Hematopoietic multipotent progenitor cell treated with erythropoietin and hydrocortisone succinate and interleukin-3 and kit ligand, for 4 days (in vitro differentiated cells): ENCODE measurements around the gene DGKD.

ENCODE experiments used
- DNase-seq: peaks from one replicate; pipeline ENCODE4 v3.0.0-alpha.2; 2015

The DGKD gene

DNA sequence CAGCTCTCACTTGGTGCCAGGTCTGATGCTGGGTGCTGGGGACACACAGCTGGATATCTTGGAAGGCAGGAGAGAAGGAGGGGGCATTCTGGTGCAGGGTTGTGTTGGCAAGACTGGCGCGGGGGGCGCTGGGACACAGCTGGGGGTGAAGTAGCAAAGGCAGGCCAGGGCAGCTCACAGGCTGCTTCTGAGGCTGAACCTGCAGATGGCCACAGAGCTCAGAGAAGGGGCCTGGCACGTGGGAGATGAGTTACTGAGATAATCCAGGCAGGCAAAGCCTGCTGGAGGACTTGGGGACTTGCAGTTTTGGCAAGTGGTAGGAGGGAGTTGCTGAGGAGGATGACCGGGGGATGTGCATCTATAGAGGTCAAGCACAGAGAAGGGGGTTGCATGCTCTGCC lies 16.2 kb upstream of the DGKD start:
- peak; percentile 53 for DNase-seq

DNA sequence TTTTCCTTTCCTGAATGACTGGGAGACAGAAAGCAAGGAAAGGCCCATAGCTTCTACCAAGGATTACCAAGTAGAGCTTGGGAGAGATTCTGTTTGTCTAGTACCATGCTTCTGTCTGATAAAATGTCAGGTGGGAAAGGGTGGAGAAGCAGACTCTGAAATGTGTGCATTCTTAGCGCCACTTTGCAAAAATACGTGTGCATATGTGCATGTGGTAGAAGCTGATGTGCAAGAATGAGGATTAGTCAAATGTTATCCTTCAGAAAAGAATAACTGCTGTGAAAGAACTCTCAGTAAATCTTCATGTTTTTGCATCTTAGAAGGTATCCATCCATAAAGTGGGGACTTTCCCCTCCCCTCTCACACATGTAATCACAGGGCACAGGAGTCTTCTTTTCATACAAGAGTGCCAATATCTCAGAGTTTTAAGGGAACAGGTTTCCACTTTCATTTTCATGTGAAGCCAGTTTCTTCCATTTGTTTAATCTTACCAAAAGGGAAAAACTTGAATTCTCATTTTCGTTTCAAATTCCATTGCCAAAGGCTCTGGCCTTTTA lies 15.4 kb upstream of the DGKD start:
- no peak for DNase-seq

DNA sequence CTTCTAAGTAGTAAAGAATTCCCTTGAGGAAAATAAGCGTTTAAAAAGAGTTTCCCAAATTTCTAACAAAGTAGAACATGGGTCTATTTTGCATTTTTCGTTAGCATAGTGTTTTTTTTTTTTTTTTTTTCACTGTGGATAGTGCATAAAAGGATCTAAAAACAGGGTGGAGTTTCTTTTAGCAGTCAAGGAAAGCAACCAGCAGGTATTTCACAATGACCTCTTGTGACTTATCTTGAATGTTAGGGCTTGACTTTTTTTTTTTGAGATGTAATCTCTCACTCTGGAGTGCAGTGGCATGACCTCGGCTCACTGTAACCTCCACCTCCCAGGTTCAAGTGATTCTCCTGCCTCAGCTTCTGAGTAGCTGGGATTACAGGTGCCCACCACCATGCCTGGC lies 14.9 kb upstream of the DGKD start:
- DNase-seq: peak; percentile 69

DNA sequence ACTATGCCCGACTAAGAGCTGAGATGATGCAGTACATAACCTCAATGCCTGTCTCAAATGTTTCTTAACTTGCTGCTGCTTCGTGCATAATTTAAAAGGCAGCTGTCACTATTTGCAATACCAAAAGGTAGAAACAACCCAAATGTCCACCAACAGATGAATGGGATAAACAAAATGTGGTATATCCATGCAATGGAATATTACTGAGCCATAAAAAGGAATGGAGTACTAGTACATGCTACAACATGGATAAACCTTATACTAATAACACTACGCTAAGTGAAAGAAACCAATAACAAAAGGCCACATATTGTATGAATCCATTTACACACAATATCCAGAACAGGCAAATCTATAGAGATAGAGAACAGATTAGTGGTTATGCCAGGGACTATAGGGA lies 13.0 kb upstream of the DGKD start:
- no peak for DNase-seq

DNA sequence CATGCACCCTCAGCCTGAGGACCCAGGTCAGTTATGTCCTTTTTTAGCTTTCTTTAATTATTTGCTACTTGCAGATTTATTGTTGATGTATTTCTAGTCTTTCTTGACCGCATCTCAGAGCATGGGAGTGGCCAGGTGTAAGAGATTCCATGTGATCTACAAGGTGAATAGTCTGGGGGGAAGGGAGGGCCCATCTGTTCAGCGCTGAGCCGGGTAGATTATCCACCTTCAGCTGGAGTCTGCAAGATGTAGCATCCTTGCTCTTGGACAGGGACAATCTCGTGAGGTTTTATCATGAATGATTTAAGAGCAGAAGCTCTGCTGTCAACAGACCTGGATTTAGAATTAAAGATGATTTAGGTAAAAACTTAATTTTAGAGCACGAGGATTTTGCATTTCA lies 12.0 kb upstream of the DGKD start:
- DNase-seq: no peak

DNA sequence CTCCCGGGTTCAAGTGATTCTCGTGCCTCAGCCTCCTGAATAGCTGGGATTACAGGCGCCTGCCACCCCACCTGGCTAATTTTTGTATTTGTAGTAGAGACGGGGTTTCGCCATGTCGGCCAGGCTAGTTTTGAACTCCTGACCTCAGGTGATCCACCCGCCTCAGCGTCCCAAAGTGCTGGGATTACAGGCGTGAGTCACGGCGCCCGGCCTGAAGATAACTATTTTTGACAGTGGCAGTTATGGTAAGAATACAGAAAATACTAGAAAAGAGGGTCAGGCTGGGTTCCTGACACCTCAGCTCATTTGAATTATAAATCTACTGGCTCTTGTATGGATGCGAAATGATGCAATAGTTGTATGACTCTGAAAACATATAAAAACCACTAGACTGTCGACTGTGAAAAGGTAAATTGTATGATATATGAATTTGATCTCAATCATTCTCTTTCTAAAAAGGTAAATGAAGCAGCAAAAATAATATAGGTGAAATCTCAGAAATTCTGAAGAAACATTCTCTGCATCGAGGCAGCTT lies 11.1 kb upstream of the DGKD start:
- no peak for DNase-seq

DNA sequence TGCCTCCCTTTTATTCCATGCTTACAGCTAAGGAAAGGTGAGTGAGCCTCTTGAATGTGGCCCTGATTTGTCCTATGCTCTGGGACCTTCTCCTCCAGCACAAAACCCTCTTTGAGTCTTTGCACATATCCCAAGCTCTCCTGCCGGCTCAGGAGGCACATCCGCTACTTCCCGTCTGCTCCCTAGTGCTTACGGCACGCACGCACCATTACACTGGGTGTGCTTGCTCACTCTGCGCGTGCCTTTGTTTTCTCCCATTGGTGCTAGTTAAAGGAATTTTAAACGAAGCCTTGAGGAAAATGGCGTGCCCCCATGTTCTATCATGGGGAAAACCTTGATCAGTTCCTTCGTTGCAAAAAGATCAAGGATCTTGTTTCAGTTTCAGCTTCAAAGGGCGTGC lies 7.9 kb upstream of the DGKD start:
- DNase-seq: no peak

DNA sequence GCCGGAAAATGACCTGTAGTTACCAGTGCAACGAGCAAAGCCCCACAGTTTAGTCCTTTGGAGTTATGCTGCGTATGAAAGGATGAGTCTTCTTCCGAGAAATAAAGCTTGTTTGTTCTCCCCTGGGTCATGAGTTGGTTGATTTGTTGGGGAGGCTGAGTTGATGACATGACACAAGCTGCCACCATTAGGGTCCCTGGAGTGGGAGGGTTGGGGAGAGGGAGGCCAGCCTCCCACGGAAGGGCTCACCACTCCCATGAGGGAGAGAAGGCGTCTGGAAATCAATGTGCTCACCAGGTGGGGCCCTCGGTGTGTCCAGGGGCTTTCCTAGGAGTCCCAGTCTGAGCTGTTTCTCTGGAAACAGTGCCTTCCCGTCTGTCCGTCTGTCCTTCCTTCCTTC lies 7.4 kb upstream of the DGKD start:
- no peak for DNase-seq

DNA sequence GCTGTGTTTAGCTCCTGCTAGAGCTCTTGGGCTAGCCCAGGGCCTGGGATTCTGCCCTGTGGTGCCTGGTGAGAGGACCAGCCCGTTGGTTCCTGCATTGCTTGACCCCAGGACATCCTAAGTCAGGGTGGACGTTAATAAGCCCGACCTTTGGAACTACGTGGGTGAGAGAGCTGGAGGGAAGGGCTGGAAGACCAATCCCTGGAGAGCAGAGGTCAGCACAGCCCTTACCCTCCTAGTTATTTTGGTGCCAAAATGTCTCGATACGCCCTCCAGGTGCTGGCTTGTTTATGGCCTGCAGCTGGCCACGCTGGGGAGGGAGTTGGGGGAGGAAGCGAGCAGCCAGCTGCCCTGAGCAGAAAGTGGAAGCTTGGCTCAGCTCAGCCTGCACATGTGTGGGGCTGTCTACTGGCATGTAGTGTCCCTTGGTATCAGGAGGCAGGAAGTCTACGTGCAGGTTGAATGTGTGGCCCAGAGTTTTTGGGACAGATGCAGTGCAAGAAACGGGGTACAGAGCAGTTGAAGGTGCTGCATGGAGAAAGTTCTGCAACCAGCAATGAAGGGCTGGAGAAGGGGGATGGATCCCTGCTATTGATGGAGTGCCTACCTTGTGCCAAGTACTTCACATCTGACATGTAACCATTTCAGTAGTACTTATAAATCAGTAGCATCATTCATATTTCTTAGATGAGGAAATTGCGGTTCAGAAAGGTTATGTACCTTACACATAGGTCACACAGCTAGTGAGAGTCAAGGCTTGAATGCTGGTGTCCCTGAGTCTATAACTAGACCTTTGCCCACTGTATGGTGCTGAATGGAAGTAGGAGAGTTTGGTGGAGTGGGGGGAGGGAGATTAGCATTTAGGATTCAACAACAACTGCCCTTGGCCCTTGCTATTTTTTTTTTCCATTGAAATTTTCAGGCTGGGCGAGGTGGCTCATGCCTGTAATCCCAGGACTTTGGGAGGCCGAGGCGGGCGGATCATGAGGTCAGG lies 5.0 kb upstream of the DGKD start:
- DNase-seq: peak; percentile 73

DNA sequence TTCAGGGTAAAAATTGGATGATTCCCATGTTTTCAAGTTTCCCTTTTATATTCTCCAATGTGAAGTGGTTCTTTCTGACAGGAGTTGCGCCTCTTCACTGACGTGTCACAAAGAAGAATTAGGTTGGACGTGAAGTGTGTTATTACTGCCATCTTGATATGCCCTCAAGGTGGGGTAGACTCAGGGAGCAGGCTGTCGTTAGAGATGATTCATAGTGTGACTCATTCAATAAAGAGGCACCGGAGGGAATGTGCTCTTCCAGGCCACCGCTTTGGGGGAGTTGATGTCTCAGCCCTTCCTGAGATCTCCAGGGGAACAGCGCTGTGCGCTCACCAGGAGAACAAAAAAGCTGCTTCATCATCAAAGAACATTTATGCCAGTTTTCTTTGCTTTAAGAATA lies 3.6 kb upstream of the DGKD start:
- DNase-seq: peak; percentile 69

DNA sequence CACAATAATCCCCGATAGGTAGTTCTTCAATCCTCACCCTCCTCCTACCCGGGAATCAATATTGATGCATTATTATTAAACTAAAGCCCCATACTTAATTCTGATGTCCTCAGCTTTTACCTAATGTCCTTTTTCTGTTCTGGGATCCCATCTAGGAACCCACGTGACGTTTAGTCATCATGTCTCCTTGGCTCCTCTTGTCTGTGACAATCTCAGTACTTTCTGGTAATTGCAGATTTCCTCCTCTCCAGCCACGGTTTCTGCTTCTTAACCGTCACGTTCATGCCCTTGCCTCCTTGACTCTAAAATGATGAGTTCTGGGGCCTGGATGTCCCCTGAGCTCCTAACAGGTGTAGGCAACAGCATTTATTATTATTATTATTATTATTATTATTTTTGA lies 2.9 kb upstream of the DGKD start:
- no peak for DNase-seq

DNA sequence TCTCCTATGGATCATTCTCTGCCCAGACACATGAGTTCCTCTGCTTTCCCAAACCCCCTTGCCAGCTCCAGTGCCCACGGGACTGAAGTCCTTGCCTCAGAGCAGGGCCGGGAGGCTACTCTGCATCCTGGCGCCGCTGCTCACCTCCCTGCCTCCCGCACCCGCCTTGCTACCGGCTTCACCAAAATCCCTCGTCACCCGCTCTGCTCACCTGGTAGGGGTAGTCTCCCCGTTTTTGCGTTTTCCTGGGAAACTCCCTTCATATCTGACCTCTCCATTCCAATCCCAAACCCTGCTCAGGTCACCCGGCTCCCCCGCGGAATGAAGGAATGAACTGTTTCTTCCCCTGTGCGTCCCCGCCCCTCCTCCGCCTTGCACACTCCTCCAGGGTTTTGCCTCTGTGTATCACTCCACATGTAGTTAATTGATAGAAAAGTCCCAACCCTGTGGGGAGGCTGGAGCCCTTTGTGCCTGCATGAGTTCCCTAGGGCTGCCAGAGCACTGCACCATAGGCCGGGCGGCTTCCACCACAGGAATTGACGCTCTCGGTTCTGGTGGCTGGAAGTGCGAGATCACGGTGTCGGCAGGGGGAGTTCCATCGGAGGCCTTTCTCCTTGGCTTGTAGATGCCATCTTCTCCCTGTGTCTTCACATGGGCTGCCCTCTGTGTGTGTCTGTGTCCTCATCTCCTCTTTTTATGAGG lies 2.0 kb upstream of the DGKD start:
- no peak for DNase-seq

DNA sequence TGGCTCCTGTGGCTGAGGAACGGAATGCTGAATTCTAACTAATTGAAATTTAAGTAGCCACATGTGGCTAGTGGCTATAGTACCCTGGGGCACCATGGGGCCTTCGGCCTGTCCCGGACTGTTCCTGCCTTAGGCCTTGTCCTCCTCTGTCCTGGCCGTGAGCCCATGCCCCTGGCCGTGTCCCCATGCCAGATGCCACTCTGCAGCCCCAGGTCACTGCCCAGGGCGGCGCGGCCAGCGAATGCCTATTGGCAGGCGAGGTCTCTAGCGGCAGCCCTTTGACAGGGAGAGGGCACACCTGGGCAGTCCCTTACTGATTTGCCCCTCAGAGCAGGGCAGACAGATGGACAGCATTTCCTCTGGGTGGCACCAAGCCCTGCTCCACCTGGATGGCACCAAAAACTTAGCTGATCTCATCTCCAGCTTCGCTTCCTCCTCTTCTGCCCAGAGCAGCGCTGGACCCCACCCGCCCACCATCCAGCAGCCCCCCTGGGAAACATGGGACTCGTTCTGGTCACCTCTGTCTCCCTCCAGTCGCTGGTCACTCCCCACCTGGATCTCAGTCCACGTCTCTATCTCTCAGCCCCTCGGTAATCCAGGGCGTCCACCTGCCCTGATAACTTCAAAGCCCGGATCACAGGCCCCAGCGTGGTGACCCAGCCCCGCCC lies 1.1 kb upstream of the DGKD start:
- no peak for DNase-seq

DNA sequence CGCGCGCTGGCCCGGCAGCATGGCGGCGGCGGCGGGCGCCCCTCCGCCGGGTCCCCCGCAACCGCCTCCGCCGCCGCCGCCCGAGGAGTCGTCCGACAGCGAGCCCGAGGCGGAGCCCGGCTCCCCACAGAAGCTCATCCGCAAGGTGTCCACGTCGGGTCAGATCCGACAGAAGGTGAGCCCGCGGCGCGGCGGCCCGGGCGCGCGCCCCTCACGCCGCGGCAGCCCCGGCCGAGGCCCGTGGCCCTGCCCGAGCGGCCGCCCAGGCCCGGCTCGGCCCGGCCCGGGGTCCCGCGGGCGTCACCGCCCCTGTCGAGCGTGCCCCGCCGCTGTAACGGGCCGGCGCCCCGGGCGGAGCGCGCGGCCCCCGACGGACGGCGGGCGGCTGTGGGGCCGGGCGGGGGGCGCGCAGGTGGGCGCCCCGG lies 218 bp downstream of the DGKD start:
- DNase-seq: no peak

DNA sequence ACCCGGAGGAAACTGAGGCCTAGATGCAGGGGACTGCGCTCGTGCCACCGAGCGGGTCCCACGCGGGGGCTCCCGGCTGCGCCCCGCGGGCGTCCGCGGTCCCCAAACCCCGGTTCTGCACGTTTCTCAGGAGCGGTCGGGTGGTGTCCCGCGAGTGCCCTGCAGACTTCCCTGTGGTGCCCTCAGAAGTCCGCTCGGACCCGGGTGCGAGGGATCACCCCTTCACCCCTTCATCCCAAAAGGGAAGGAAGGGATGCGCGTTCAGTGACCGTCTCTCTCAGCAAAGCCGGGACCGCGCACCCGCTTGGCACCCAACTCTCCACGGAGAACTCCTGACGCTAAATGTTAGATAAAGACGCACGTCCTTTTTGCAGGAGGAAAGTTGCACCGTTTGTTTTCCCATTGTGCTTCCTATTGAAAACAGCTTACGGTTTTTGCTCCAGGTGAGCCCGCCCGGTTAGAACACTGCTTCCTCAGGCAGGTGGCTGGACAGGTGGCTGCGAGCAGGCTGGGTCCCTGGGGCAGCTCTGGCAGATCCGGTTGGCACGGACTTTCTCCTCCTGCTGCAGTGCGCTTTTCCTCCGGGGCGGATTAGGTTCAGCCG lies 779 bp downstream of the DGKD start:
- DNase-seq: peak; percentile 49

DNA sequence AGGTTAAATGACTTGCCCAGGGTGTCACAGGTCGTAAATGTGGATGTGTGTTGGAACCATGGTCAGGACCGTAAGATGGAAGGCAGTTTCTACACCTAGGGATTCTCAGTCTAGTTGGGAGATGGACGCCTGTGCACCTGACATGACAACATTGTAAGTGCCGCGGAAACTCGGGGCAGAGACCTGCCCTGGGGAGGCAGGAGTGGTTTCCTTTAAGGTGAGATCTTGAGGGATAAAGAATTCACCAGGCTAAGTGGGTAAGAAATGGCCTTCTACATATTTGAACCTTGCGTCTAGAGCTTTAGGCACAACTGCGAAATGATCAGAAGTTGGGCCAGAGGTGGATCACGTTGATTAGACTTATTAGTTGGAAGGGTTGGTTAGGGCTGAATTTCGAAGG lies 1.6 kb downstream of the DGKD start:
- DNase-seq: no peak

DNA sequence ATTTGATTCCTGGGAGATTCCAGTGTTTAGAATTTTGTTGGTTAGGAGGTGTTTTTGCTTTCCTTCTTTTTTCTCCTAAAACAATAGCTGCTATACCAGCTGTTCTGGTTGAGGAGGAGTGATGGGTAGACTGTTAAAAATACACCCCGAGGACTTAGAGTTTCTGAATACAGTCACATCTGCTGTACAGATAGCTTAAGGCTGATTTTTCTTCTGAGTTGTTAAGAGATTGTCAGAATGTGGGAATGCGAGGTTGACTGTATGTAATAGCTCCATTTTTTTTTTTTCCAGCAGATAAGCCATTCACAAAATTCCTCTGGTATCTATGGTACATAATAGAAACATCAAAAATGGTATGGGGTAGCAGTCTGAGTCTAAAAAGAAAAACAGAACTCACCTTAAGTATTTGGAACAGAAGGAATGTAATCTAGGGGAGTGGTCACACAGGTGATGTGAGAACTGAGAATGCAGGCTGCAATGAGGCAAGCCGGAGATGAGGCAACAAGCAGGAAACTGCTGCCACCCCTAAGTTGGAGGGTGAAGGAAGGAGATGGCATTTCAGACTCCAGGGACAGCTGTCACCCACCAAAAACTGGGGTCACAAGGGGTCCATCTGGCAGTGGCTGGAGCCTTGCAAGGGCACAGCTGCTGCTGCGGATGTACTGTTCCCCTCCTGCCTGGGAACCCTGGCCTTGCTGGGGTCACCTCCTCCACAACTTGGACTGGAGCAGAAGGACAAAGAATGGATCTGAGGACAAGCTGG lies 2.4 kb downstream of the DGKD start:
- DNase-seq: no peak

DNA sequence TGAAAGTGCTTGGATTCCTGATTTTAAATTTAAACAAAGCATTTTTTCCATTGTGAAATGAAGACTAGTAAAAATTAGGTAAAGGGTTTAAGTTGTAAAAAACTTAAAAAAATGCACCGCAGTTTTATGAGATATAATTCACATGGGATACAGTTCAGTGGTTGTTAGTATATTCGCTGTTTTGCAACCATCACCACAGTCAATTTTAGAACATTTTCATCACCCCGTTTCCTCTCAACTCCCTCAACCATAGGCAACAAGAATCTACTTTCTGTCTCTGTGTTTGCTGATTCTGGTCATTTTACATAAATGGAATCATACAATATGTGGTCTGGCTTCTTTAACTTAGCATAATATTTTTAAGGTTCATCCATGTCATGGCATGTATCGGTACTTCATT lies 4.0 kb downstream of the DGKD start:
- peak; percentile 43 for DNase-seq

DNA sequence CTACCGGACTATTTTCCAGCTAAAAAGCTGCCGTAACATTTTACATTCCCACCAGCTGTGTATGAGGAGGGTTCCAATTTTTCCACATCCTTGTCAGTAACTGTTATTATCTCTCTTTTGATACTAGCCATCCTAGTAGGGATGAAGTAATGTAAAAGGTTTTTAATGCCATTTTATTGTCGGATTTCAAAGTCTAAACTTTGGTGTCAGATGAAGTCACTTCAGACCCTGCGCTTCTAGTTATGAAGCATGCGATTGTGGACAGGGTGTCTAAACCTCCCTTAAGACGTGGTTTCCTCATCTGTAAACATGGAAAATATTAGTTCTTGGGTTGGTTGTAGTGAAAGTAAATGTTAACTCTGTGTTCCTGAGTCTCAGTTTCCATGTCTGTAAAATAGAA lies 4.7 kb downstream of the DGKD start:
- no peak for DNase-seq

DNA sequence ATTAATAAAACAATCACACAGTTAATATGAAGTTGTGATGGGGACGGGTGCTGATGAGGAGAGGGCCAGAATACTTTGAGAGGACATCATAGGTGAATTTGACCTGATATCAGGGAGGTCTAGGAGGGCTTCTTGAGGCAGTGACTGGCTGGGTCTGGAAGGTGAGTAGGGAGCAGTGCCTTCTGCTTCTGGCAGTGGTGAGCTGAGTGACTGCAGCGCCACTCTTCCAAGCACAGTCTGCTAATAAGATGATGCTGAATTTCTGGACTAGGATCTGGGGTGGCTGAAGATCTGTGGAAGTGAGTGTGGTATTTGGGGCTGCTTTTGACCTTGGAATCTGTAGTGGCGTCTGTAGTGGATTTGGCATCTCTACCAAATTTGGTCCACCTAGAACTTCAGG lies 5.5 kb downstream of the DGKD start:
- DNase-seq: no peak

DNA sequence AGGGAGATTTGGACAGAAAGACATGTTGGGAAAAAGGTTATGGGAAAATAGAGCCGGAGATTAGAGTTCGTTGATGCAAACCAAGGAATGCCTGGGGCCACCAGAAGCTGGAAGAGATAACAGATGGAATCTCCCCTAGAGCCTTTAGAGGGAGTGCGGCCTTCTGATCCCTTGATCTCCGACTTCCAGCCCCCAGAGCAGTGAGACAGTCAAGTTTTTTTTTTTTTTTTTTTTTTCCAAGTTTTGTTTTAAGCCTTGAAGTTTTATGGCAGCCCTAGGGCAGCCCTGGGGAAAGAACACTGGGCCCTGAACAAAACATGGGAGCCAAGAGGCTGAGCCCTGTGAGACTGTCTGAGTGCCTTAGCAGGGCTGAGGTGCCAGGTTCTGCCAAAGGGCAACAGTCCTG lies 6.5 kb downstream of the DGKD start:
- DNase-seq: no peak

DNA sequence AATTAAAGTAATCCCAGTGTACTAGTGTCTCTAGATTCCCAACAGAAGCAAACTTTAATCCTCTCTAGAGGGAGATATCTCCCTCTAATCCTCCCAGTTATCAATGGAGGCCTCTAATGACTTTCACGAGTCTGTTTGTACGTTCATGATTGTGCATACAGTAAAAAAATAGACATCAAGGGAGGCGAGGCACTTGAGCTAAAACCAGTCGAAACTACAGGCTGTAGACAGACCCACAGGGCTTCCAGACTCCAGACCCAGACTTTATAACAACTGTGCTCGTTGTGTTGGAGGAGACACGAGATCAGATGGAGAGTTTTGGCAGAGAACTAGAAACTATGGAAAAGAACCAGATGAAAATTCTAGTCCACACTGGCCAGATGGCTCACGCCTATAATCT lies 7.0 kb downstream of the DGKD start:
- no peak for DNase-seq
